Islet precursor cell (in vitro differentiated cells): ENCODE measurements around the gene MAST4.

Experiments used
- DNase-seq: peaks from one replicate; pipeline ENCODE4 v3.0.0-alpha.2; 2018

The MAST4 gene

GRCh38 chr5:66850354-66851075 is 254.3 kb downstream of the MAST4 start:
- no peak for DNase-seq

- DNase-seq, result no peak
Measured at GRCh38 chr5:66851306-66851705, 255.1 kb downstream of the MAST4 start.

- DNase-seq, result no peak
Measured at GRCh38 chr5:66854416-66854815, 258.2 kb downstream of the MAST4 start.

GRCh38 chr5:66856041-66856805 is 260.0 kb downstream of the MAST4 start:
- DNase-seq, result no peak

- no peak for DNase-seq
Measured at GRCh38 chr5:66859526-66859925, 263.3 kb downstream of the MAST4 start.

- DNase-seq, result peak; percentile 59
Measured at GRCh38 chr5:66860199-66860975, 264.2 kb downstream of the MAST4 start.

GRCh38 chr5:66861402-66861801 is 265.2 kb downstream of the MAST4 start:
- no peak for DNase-seq

GRCh38 chr5:66862020-66862419 is 265.8 kb downstream of the MAST4 start:
- DNase-seq, result no peak

- DNase-seq, result no peak
Measured at GRCh38 chr5:66863243-66864170, 267.3 kb downstream of the MAST4 start.

- DNase-seq, result peak; percentile 51
Measured at GRCh38 chr5:66864240-66864884, 268.2 kb downstream of the MAST4 start.

GRCh38 chr5:66867618-66868322 is 271.6 kb downstream of the MAST4 start:
- DNase-seq, result no peak

- DNase-seq, result no peak
Measured at GRCh38 chr5:66869347-66869746, 273.2 kb downstream of the MAST4 start.

GRCh38 chr5:66870708-66871107 is 274.5 kb downstream of the MAST4 start:
- no peak for DNase-seq

- no peak for DNase-seq
Measured at GRCh38 chr5:66871651-66872050, 275.5 kb downstream of the MAST4 start.

- DNase-seq, result no peak
Measured at GRCh38 chr5:66872736-66873331, 276.6 kb downstream of the MAST4 start.

GRCh38 chr5:66874004-66874403 is 277.8 kb downstream of the MAST4 start:
- no peak for DNase-seq

- DNase-seq, result no peak
Measured at GRCh38 chr5:66875315-66875714, 279.1 kb downstream of the MAST4 start.

- DNase-seq, result no peak
Measured at GRCh38 chr5:66876266-66876807, 280.1 kb downstream of the MAST4 start.

GRCh38 chr5:66877843-66878242 is 281.6 kb downstream of the MAST4 start:
- DNase-seq, result no peak

GRCh38 chr5:66880401-66880800 is 284.2 kb downstream of the MAST4 start:
- no peak for DNase-seq
